Adipose tissue (tissue), 3 donors: ENCODE results near the gene DES. TPM values are rescaled to one million over a fixed set of nuclear protein-coding genes. Genes with fewer than 3 reads are reported as not detected.

Source experiments
- polyA plus RNA-seq, 3 donors: library from polyadenylated mRNA; stranded (reverse); fragments of 200-250 nt; gene quantifications; one replicate each; pipeline ENCODE4 v1.2.3, GENCODE V29; 2013
- donor health status: healthy with polysubstance abuse.
- donor health status: Bipolar disorder and iron deficiency.
- donor health status: healthy.

The DES gene
- polyA plus RNA-seq, 3 donors: 18.9 to 35.8 (median 25.4) TPM

Other genes with a start within 250 kb of the DES start
- 1 to 10 TPM in 1 of 3 donors, under 1 TPM in 2; 0.48 to 2.0 (median 0.64) TPM for gene SLC23A3, start 248.3 kb upstream of the DES start, polyA plus RNA-seq
- 10 to 100 TPM; 33.4 to 58.3 (median 48.4) TPM for gene CNPPD1, start 241.5 kb upstream of the DES start, polyA plus RNA-seq
- 10 to 100 TPM; 34.3 to 44.2 (median 40.2) TPM for gene RETREG2, start 240.1 kb upstream of the DES start, polyA plus RNA-seq
- gene ZFAND2B, start 211.6 kb upstream of the DES start, polyA plus RNA-seq: 10 to 100 TPM; 26.0 to 38.9 (median 27.3) TPM
- 10 to 100 TPM; 15.3 to 43.3 (median 28.1) TPM for gene ABCB6, start 199.4 kb upstream of the DES start, polyA plus RNA-seq
- 10 to 100 TPM; 11.4 to 32.1 (median 21.2) TPM for gene ATG9A, start 188.7 kb upstream of the DES start, polyA plus RNA-seq
- gene ANKZF1, start 188.6 kb upstream of the DES start, polyA plus RNA-seq: 10 to 100 TPM; 15.7 to 23.0 (median 20.7) TPM
- 10 to 100 TPM in 2 of 3 donors, 1 to 10 TPM in 1; 2.1 to 12.9 (median 11.8) TPM for gene GLB1L, start 172.9 kb upstream of the DES start, polyA plus RNA-seq
- gene STK16, start 172.9 kb upstream of the DES start, polyA plus RNA-seq: 10 to 100 TPM; 33.8 to 36.6 (median 33.9) TPM
- not detected for gene TUBA4B, start 165.1 kb upstream of the DES start, polyA plus RNA-seq
- 10 to 100 TPM; 20.5 to 39.3 (median 30.0) TPM for gene TUBA4A, start 164.5 kb upstream of the DES start, polyA plus RNA-seq
- 10 to 100 TPM; 51.6 to 78.9 (median 68.9) TPM for gene DNAJB2, start 139.0 kb upstream of the DES start, polyA plus RNA-seq
- gene PTPRN, start 109.0 kb upstream of the DES start, polyA plus RNA-seq: 10 to 100 TPM in 1 of 3 donors, under 1 TPM in 1, not detected in 1; 0.45 to 15.5 TPM
- gene RESP18, start 85.6 kb upstream of the DES start, polyA plus RNA-seq: not detected
- gene DNPEP, start 30.5 kb upstream of the DES start, polyA plus RNA-seq: 100 to 1,000 TPM in 1 of 3 donors, 10 to 100 TPM in 2; 43.8 to 100 (median 95.8) TPM
- 10 to 100 TPM in 1 of 3 donors, 1 to 10 TPM in 2; 3.4 to 22.5 (median 6.8) TPM for gene SPEG, start 16.5 kb downstream of the DES start, polyA plus RNA-seq
- gene GMPPA, start 80.5 kb downstream of the DES start, polyA plus RNA-seq: 10 to 100 TPM; 27.5 to 39.9 (median 35.8) TPM
- gene ASIC4, start 96.1 kb downstream of the DES start, polyA plus RNA-seq: under 1 TPM in 2 of 3 donors, not detected in 1; 0.02 to 0.11 TPM
- 100 to 1,000 TPM in 1 of 3 donors, 10 to 100 TPM in 2; 15.7 to 113 (median 21.8) TPM for gene CHPF, start 125.4 kb downstream of the DES start, polyA plus RNA-seq
- gene TMEM198, start 125.7 kb downstream of the DES start, polyA plus RNA-seq: 1 to 10 TPM; 2.3 to 9.5 (median 3.7) TPM
- 10 to 100 TPM; 64.3 to 87.8 (median 66.4) TPM for gene OBSL1, start 153.2 kb downstream of the DES start, polyA plus RNA-seq
- gene INHA, start 153.9 kb downstream of the DES start, polyA plus RNA-seq: 1 to 10 TPM in 1 of 3 donors, under 1 TPM in 2; 0.33 to 6.5 (median 0.56) TPM
- 10 to 100 TPM; 13.0 to 16.8 (median 15.7) TPM for gene STK11IP, start 179.5 kb downstream of the DES start, polyA plus RNA-seq
- gene SLC4A3, start 209.3 kb downstream of the DES start, polyA plus RNA-seq: 10 to 100 TPM in 1 of 3 donors, 1 to 10 TPM in 2; 2.7 to 10.7 (median 3.5) TPM